Testis (tissue), 3 donors: ENCODE results near the gene PRKCI. TPM values are rescaled to one million over a fixed set of nuclear protein-coding genes. Genes with fewer than 3 reads are reported as not detected.
"Not testable (repeated sequence)": the region's sequence is repeated elsewhere in the genome, so short reads cannot be mapped to it uniquely, and the experiment has no call there.

Experiments
- DNase-seq: peaks from one replicate; pipeline ENCODE4 v3.0.0-alpha.2; 2019
- H3K27ac ChIP-seq, 2 donors: fragments of 200-600 bp; sonication (generic); one replicate each; pipeline ENCODE4 v1.5.1; 2019
- H3K27me3 ChIP-seq: fragments of 200-600 bp; sonication (generic); one replicate; pipeline ENCODE4 v1.5.1; 2019
- H3K36me3 ChIP-seq: fragments of 200-600 bp; sonication (generic); one replicate; pipeline ENCODE4 v1.5.1; 2017; ENCODE audit warnings: low read depth; ENCODE audit errors: missing control alignments
- H3K4me1 ChIP-seq: fragments of 200-600 bp; sonication (generic); one replicate; pipeline ENCODE4 v1.5.1; 2019
- H3K4me3 ChIP-seq, 2 donors: fragments of 200-600 bp; sonication (generic); one replicate each; pipeline ENCODE4 v1.5.1; 2017 to 2019
- H3K9me3 ChIP-seq: fragments of 200-600 bp; sonication (generic); one replicate; pipeline ENCODE4 v1.5.1; 2017
- CTCF ChIP-seq, 3 experiments: fragments of 450-650 bp in 2 of 3; fragments of 200-600 bp in 1 of 3; sonication (generic) in 1 of 3; IDR thresholded peaks; one replicate each; pipeline ENCODE4 v1.5.1; 2016 to 2019; ENCODE audit warnings: antibody characterized with exemption in 3 of 3, mild to moderate bottlenecking in 2 of 3, moderate library complexity in 1 of 3
- POLR2A ChIP-seq: fragments of 450-650 bp; IDR thresholded peaks from one replicate; pipeline ENCODE4 v1.6.1; 2017; ENCODE audit warnings: antibody characterized with exemption, mild to moderate bottlenecking, moderate library complexity
- WGBS, 2 donors: methylation state at CpG; one replicate each; pipeline ENCODE4 v1.1.5; 2018; 5-methylcytosine and 5-hydroxymethylcytosine counted together
- intact Hi-C: fragments of 100-400 bp; cut with DNase I; formaldehyde crosslinking; loops from one replicate; pipeline ENCODE4 v1.15.1; 2023; ENCODE audit warnings: low total_unique reads
- polyA plus RNA-seq: library from polyadenylated mRNA; stranded (reverse); fragments of 350-450 nt; fragmentation: Illumina TruSeq; extraction: RNeasy Lipid Tissue Mini Kit (QIAGEN cat#74804); gene quantifications from one replicate; pipeline ENCODE4 v1.2.3, GENCODE V29; 2014; ENCODE audit warnings: low read depth, low replicate concordance; ENCODE audit not compliant: insufficient read depth
- total RNA-seq, 2 donors: library from RNA; depleted of rRNA; stranded (reverse); fragments of >200 nt; gene quantifications; one replicate each; pipeline ENCODE4 v1.2.3, GENCODE V29; 2016

Gene PRKCI
- total and polyA plus RNA-seq, 3 donors from 2014 or later = 25.6 to 100 (median 96.5) TPM

DNA sequence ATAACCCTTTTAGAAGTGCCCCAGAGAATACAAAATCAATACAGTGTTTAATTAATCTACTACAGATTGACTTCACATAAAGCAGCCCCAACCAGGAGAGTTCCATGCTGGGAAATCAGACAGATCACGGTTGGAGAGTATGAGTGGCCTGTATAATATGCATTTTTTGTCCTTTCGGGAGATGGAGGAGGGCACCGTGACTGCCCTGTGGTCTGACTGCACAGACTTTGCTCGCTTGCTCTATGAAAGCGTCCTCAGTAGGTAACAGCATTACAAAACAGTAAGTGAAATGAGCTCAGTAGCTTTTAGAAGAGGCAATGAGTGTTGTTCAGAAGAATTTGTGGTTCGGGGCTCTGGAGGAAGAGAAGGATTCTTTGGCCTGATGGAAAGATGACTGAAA is 101.1 kb downstream of the PRKCI start:
- 82 to 88% methylated on average over 6 of the region's 6 CpGs for WGBS, 2 donors
- no peaks in the 10 kb centered on the region for H3K9me3 ChIP-seq
- no peak overlapping the region for H3K27ac ChIP-seq
- no peak for DNase-seq
- no peaks in the 10 kb centered on the region for H3K27me3 ChIP-seq
- H3K36me3 ChIP-seq = no peaks in the 10 kb centered on the region
- H3K4me3 ChIP-seq = no peak overlapping the region
- TF ChIP-seq CTCF (IDR thresholded peaks at IDR 0.05) = no peak
- TF ChIP-seq POLR2A = no peak
- intact Hi-C loops = no loop called here
- no peaks in the 10 kb centered on the region for H3K4me1 ChIP-seq

- Histone ChIP-seq H3K4me3 (no peak overlapping the region), H3K4me1 (no peaks in the 10 kb centered on the region), H3K9me3 (no peaks in the 10 kb centered on the region), H3K27ac (no peak overlapping the region), H3K27me3 (no peaks in the 10 kb centered on the region), H3K36me3 (no peaks in the 10 kb centered on the region)
- no peak for TF ChIP-seq CTCF (IDR thresholded peaks at IDR 0.05)
- no peak for TF ChIP-seq POLR2A
- no peak for DNase-seq
- intact Hi-C loops = no loop called here
- WGBS, 2 donors = 84 to 91% methylated on average over 3 of the region's 3 CpGs
These were observed 102.7 kb downstream of the PRKCI start for GRCh38 chr3:170324962-170325361.

GRCh38 chr3:170327040-170327808 is 105.0 kb downstream of the PRKCI start:
- Histone ChIP-seq H3K4me3 (no peak overlapping the region), H3K27ac (no peak overlapping the region), H3K9me3 (no peaks in the 10 kb centered on the region), H3K36me3 (no peaks in the 10 kb centered on the region), H3K4me1 (no peaks in the 10 kb centered on the region), H3K27me3 (no peaks in the 10 kb centered on the region)
- 68 to 92% methylated on average over 20 to 24 of the region's 24 CpGs for WGBS, 2 donors
- no peak for TF ChIP-seq POLR2A
- TF ChIP-seq CTCF (IDR thresholded peaks at IDR 0.05) = no peak
- no peak for DNase-seq
- intact Hi-C loops = no loop called here

GRCh38 chr3:170327868-170328548 is 105.8 kb downstream of the PRKCI start:
- WGBS, 2 donors = 79 to 86% methylated on average over 7 of the region's 7 CpGs
- H3K27ac ChIP-seq, H3K36me3 ChIP-seq, H3K4me1 ChIP-seq, intact Hi-C loops, H3K4me3 ChIP-seq, H3K9me3 ChIP-seq, H3K27me3 ChIP-seq: not testable (repeated sequence)
- peak; percentile 22 for DNase-seq

GRCh38 chr3:170330366-170330765 is 108.1 kb downstream of the PRKCI start:
- Histone ChIP-seq H3K9me3 (no peaks in the 10 kb centered on the region), H3K4me1 (no peaks in the 10 kb centered on the region), H3K4me3 (no peak overlapping the region), H3K27ac (no peak overlapping the region), H3K36me3 (no peaks in the 10 kb centered on the region), H3K27me3 (no peaks in the 10 kb centered on the region)
- intact Hi-C loops = no loop called here
- TF ChIP-seq POLR2A (no peak), CTCF (IDR thresholded peaks at IDR 0.05) (no peak)
- DNase-seq = no peak
- WGBS, 2 donors = 94 to 97% methylated on average over 5 of the region's 5 CpGs
